Smooth muscle cell (in vitro differentiated cells): ENCODE data around the gene UGT1A1. TPM values are rescaled to one million over a fixed set of nuclear protein-coding genes. Genes with fewer than 3 reads are reported as not detected.

ENCODE experiments used
- DNase-seq: peaks from one replicate; lab custom pipeline; 2025; ENCODE audit not compliant: unreplicated experiment; lab: John Stamatoyannopoulos, UW
- H2AFZ ChIP-seq: fragments of 200-600 bp; sonication (generic); 2 replicates; pipeline ENCODE4 v1.6.0; 2016; ENCODE audit warnings: antibody characterized with exemption, low read depth, mild to moderate bottlenecking
- H3F3A ChIP-seq: fragments of 200-600 bp; sonication (generic); 2 replicates; pipeline ENCODE4 v1.6.0; 2017; ENCODE audit warnings: antibody characterized with exemption, low read depth
- H3K27ac ChIP-seq: fragments of 200-600 bp; sonication (generic); 2 replicates; pipeline ENCODE4 v1.5.1; 2016; ENCODE audit warnings: low read depth, mild to moderate bottlenecking
- H3K27me3 ChIP-seq: fragments of 200-600 bp; sonication (generic); 2 replicates; pipeline ENCODE4 v1.6.1; 2016; ENCODE audit warnings: low read depth, mild to moderate bottlenecking
- H3K36me3 ChIP-seq: fragments of 200-600 bp; sonication (generic); 2 replicates; pipeline ENCODE4 v1.5.1; 2016; ENCODE audit warnings: low read depth
- H3K4me1 ChIP-seq: fragments of 200-600 bp; sonication (generic); 2 replicates; pipeline ENCODE4 v1.5.1; 2016; ENCODE audit warnings: low read depth
- H3K4me2 ChIP-seq: fragments of 200-600 bp; sonication (generic); 2 replicates; pipeline ENCODE4 v1.6.0; 2016; ENCODE audit warnings: mild to moderate bottlenecking
- H3K4me3 ChIP-seq: fragments of 200-600 bp; sonication (generic); 2 replicates; pipeline ENCODE4 v1.5.1; 2016; ENCODE audit warnings: mild to moderate bottlenecking
- H3K79me2 ChIP-seq: fragments of 200-600 bp; sonication (generic); 2 replicates; pipeline ENCODE4 v1.6.0; 2016; ENCODE audit warnings: low read depth, mild to moderate bottlenecking
- H3K9ac ChIP-seq: fragments of 200-600 bp; sonication (generic); 2 replicates; pipeline ENCODE4 v1.6.0; 2016; ENCODE audit warnings: low read depth
- H3K9me3 ChIP-seq: fragments of 200-600 bp; sonication (generic); replicated peaks from 2 replicates; pipeline ENCODE4 v1.5.1; 2016; ENCODE audit warnings: low read depth
- H4K20me1 ChIP-seq: fragments of 200-600 bp; sonication (generic); 2 replicates; pipeline ENCODE4 v1.6.0; 2016; ENCODE audit warnings: low read depth
- WGBS: methylation state at CpG from one replicate; pipeline ENCODE4 v1.1.7; 2016; ENCODE audit warnings: low lambda C conversion rate; 5-methylcytosine and 5-hydroxymethylcytosine counted together
- polyA plus RNA-seq: library from polyadenylated mRNA; unstranded; fragments of >200 nt; fragmentation: Nextera tagmentation; extraction: Ambion mirVana; gene quantifications from 2 replicates; pipeline ENCODE4 v1.2.1, GENCODE V29; 2016
- total RNA-seq: library from RNA; depleted of rRNA; stranded (reverse); fragments of >200 nt; gene quantifications from 2 replicates; pipeline ENCODE4 v1.2.3, GENCODE V29; 2014
- TF ChIP-seq, protein P1 (sequence below): fragments of 200-600 bp; sonication (generic); IDR thresholded peaks from 2 replicates; pipeline ENCODE4 v1.5.1; 2017; ENCODE audit warnings: borderline replicate concordance, mild to moderate bottlenecking, antibody characterized with exemption; ENCODE audit not compliant: insufficient read depth, poor library complexity, severe bottlenecking

Gene UGT1A1
- total and polyA plus RNA-seq, 2 experiments from 2014 or later: not detected

DNA sequence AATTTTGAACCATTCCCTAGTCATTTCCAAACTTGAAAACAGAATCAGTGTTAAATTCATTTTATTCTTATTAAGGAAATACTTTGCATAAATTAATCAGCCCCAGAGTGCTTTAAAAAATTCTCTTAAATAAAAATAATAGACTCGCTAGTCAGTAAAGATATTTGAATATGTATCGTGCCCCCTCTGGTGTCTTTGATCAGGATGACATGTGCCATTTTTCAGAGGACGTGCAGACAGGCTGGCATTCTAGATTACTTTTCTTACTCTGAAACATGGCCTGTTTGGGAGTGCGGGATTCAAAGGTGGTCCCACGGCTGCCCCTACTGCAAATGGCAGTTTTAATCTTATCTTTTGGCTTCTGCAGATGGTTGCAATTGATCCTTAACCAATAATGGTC, 12.5 kb downstream of the UGT1A1 start:
- DNase-seq: no peak
- Histone ChIP-seq H3K9ac (no peak overlapping the region), H3K36me3 (no peaks in the 10 kb centered on the region), H3F3A (no peaks in the 10 kb centered on the region), H3K4me2 (no peak overlapping the region), H3K4me3 (no peak overlapping the region), H3K27ac (no peak overlapping the region), H3K27me3 (no peaks in the 10 kb centered on the region), H4K20me1 (no peaks in the 10 kb centered on the region), H3K4me1 (no peaks in the 10 kb centered on the region), H3K79me2 (no peaks in the 10 kb centered on the region), H2AFZ (no peak overlapping the region), H3K9me3 (no peaks in the 10 kb centered on the region)
- WGBS: 79% methylated on average over 5 of the region's 5 CpGs
- TF ChIP-seq, protein P1, sequence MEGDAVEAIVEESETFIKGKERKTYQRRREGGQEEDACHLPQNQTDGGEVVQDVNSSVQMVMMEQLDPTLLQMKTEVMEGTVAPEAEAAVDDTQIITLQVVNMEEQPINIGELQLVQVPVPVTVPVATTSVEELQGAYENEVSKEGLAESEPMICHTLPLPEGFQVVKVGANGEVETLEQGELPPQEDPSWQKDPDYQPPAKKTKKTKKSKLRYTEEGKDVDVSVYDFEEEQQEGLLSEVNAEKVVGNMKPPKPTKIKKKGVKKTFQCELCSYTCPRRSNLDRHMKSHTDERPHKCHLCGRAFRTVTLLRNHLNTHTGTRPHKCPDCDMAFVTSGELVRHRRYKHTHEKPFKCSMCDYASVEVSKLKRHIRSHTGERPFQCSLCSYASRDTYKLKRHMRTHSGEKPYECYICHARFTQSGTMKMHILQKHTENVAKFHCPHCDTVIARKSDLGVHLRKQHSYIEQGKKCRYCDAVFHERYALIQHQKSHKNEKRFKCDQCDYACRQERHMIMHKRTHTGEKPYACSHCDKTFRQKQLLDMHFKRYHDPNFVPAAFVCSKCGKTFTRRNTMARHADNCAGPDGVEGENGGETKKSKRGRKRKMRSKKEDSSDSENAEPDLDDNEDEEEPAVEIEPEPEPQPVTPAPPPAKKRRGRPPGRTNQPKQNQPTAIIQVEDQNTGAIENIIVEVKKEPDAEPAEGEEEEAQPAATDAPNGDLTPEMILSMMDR: no peak

DNA sequence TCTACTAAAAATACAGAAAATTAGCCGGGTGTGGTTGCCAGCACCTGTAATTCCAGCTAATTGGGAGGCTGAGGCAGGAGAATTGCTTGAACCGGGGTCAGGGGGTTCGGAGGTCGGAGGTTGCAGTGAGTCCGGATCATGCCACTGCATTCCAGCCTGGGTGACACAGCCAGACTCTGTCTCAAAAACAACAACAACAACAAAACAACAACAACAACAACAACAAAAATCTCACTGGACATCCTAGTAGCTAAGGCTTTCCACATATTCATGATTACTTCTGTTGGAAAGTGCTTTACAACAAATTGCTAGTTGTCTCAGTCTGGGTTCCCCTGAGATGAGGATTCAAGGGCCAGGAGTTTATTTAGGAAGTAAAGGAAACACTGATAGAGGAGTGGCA, 13.8 kb downstream of the UGT1A1 start:
- no peaks in the 10 kb centered on the region for H4K20me1 ChIP-seq
- H3K27me3 ChIP-seq: no peaks in the 10 kb centered on the region
- H3K9ac ChIP-seq: no peak overlapping the region
- no peaks in the 10 kb centered on the region for H3K4me1 ChIP-seq
- no peak overlapping the region for H3K4me2 ChIP-seq
- H3K4me3 ChIP-seq: no peak overlapping the region
- no peak overlapping the region for H2AFZ ChIP-seq
- H3K9me3 ChIP-seq: no peaks in the 10 kb centered on the region
- no peak overlapping the region for H3K27ac ChIP-seq
- TF ChIP-seq, protein P1: no peak
- WGBS: 89% methylated on average over 5 of the region's 5 CpGs
- no peaks in the 10 kb centered on the region for H3F3A ChIP-seq
- DNase-seq: no peak
- no peaks in the 10 kb centered on the region for H3K79me2 ChIP-seq
- H3K36me3 ChIP-seq: no peaks in the 10 kb centered on the region

DNA sequence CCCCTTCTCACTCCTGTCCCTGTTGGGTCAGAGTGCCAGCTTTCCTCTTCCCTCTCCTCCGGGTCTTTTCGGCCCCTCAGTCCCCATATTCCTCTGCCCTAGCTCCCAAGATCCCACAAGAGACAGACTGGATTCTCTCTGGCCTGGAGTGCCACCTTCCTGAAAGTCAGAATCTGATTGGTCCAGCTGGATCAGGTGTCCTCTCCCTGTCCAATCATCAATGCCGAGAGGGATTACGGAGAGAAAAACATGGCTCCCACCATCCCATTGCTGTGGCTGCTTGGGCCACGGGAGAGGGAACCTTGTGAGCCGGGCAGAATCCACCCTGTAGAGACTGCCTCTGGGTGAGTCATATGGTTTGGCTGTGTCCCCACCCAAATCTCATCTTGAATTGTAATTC, 15.3 kb downstream of the UGT1A1 start:
- no peaks in the 10 kb centered on the region for H3F3A ChIP-seq
- no peak overlapping the region for H3K9ac ChIP-seq
- H2AFZ ChIP-seq: no peak overlapping the region
- H3K4me2 ChIP-seq: no peak overlapping the region
- H3K27ac ChIP-seq: no peak overlapping the region
- no peak overlapping the region for H3K4me3 ChIP-seq
- H3K36me3 ChIP-seq: no peaks in the 10 kb centered on the region
- no peaks in the 10 kb centered on the region for H3K27me3 ChIP-seq
- H3K4me1 ChIP-seq: no peaks in the 10 kb centered on the region
- H4K20me1 ChIP-seq: no peaks in the 10 kb centered on the region
- WGBS: 97% methylated on average over 6 of the region's 6 CpGs
- no peaks in the 10 kb centered on the region for H3K9me3 ChIP-seq
- H3K79me2 ChIP-seq: no peaks in the 10 kb centered on the region
- TF ChIP-seq, protein P1: no peak
- no peak for DNase-seq

DNA sequence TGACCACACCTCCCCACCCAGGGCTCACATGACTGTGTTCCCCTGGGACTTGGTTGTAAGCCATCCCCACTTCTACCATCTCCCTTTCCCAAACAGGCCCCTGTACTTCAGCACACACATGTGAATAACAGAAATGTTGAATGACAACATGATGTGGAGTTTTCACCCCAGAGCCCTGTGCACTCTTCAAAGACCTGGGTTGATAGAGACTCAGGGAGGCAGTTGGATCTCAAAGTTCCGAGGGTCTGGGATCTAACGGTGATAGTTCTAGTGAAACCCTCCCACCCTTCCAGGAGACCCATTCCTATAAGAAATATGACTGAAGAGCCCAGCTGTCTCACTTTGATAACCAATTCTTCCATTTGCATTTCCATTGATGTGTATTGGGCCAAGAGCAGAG, 18.0 kb downstream of the UGT1A1 start, which contains the start of gene MROH2A:
TSS of gene MROH2A (plus strand) at position 301 of the 400 bp plus-strand sequence. CDS start 1,029 bp downstream, outside the sequence.
- no peaks in the 10 kb centered on the region for H4K20me1 ChIP-seq
- H3F3A ChIP-seq: no peaks in the 10 kb centered on the region
- no peaks in the 10 kb centered on the region for H3K9me3 ChIP-seq
- TF ChIP-seq, protein P1: no peak
- H2AFZ ChIP-seq: no peak within 1 kb of the TSS
- no peak within 1 kb of the TSS for H3K4me3 ChIP-seq
- no peak within 1 kb of the TSS for H3K27ac ChIP-seq
- H3K79me2 ChIP-seq: no peaks in the 10 kb centered on the region
- H3K36me3 ChIP-seq: no peaks in the 10 kb centered on the region
- H3K4me1 ChIP-seq: no peaks in the 10 kb centered on the region
- peaks cover 3% of the 10 kb centered on the region for H3K27me3 ChIP-seq
- DNase-seq: no peak
- 97% methylated on average over 2 of the region's 2 CpGs for WGBS
- no peak within 1 kb of the TSS for H3K4me2 ChIP-seq
- no peak within 1 kb of the TSS for H3K9ac ChIP-seq
